Hematopoietic multipotent progenitor cell treated with erythropoietin and hydrocortisone succinate and interleukin-3 and kit ligand, for 8 days (in vitro differentiated cells): ENCODE data around the gene CFAP410.

Experiments
- DNase-seq: peaks from one replicate; pipeline ENCODE4 v3.0.0-alpha.2; 2015

Gene CFAP410

GRCh38 chr21:44338971-44339910 lies at the start of gene CFAP410:
CFAP410 (minus strand) TSS chr21:44339390; CDS start chr21:44339194, 196 bp downstream.
- peak; percentile 93 for DNase-seq

GRCh38 chr21:44384968-44385367 lies 45.8 kb upstream of the CFAP410 start:
- no peak for DNase-seq

GRCh38 chr21:44383216-44383615 lies 44.0 kb upstream of the CFAP410 start:
- no peak for DNase-seq

GRCh38 chr21:44382536-44382935 lies 43.3 kb upstream of the CFAP410 start:
- no peak for DNase-seq

GRCh38 chr21:44381874-44382273 lies 42.7 kb upstream of the CFAP410 start:
- DNase-seq: no peak

DNA sequence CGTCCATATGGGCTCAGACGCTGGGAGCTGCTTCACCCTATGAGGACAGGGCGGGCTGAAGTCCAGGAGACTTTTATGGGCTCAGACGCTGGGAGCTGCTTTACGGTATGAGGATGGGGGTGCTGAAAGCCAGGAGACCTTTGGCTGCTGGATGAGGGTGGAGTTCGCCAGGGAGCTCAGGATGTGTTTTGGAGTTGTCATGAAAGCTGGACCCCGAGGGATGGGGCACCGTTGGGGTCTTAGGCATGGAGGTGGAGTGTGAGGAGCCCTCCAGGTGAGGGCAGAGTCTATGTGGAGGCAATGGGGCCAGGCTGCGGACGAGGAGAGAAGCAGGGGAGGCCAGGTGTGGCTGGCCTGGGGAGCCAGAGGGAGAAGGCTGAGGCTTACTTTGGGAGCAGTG lies 41.7 kb upstream of the CFAP410 start:
- no peak for DNase-seq

- DNase-seq: no peak
Observed at GRCh38 chr21:44379991-44380865, 41.0 kb upstream of the CFAP410 start.

DNA sequence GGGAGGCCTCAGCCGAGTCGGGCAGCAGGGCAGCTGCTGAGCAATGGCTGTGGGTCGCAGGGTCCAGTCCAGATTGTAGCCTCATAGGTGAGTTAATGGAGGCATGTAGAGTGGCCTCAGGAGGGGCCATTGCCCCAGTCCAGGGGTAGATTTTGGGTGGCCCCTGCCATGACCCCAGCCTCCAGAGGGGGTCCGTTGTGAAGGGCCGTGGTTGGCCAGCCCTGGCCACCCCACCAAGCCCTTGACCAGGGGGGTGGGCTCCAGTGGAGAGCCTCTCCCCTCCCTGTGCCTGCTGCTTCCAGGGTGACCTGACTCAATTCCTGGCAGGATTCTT lies 40.3 kb upstream of the CFAP410 start:
- DNase-seq: no peak

DNA sequence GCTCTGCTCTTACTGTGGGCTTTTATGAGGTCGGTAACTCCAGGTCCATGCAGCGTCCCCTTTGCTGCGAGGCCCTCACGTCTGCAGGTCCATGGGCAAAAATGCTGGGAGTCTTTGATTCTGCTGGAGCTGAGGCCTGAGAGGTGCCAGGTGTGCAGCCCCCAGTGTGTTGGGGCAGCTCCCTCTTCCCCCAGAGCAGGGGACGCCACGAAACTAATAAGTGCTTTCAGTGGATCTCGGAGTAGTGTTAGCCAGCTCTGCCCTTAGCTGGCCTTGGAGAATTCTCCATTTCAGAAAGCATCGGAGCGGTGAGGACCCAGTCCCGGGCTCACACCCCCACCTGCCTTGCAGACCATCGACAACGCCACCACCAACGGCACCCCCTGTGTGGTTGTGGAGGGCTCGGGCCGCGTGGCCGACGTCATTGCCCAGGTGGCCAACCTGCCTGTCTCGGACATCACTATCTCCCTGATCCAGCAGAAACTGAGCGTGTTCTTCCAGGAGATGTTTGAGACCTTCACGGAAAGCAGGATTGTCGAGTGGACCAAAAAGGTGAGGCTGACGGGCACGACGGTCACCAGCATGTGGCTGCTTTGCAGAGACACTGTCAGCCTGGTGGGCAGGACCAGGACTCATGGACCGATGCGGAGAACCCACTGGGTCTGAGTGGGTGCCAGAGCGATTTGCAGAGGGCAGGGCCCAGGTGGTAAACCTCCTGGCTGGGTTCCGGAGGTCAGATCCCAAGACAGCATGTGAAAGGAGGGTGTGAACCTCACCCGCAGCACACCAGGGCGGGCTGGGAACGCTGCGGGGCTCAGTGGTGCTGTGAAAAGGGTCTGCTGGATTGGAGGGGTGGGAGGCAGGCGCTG lies 39.7 kb upstream of the CFAP410 start:
- no peak for DNase-seq

DNA sequence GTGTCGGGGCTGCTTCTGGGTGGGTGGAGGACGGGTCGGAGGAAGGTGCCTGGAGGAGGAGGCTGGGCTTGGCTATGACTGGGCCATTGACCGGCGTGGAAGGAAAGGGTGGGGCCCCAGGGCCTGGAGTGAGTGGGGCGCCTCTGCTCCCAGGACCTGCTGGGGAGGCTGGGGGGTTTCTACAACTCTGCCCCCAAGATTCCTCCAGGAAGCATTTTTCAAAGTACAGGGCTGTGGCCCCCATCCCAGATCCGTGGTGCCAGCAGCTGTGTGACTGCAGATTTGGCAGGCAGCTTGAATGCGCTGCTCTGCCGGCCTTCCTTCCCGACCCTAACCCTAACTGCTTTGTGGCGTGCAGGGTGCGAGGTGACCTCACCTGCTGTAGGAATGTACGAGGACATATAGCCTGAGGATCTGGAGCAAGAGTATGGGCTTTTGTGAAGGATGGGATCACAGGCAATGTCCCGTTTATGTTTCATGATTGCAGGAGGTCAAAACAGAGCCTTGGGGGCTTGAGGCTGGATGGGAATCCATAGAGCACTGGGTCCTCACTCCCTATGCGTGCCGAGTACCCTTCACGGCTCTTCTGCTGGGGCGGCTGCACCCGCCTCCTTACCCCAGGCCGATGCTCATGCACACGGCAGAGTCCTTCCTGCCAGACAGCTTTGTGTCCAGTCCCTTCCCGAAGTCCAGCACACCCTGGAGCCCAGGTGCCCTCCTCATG lies 38.9 kb upstream of the CFAP410 start:
- DNase-seq: no peak

DNA sequence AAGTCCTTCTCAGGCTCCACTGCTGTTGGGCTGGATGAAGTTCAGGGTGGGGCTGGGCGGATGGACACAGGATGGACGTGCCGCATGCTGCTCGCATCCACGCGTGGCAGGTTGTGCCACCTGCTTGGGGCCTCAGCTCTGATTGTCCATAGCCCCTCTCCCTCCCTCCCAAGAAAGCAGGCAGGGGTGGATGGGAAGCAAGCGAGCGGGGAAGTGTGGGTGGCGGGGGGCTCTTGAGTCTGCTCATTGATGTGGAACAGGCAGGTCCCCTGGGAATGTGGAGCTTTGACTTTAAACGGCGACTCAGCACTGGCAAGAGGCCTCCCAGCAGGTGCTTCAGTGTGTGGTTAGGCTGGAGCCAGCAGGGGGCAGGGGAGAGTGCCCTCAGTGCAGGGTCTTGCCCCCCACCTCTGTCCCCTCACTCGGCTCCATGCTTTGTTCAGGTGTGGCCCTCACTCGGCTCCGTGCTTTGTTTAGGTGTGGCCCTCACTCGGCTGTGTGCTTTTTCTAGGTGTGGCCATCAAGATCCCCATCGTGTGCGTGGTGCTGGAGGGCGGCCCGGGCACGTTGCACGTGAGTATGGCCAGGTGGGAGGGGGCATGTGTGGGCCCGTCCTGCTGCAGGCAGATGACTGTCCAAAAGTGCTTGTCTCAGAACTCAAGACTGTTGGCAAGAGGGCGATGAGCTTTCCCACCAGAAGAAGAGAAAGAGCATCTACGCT lies 38.2 kb upstream of the CFAP410 start:
- DNase-seq: no peak

- no peak for DNase-seq
Observed at GRCh38 chr21:44376606-44377005, 37.4 kb upstream of the CFAP410 start.

GRCh38 chr21:44375761-44376241 lies 36.6 kb upstream of the CFAP410 start:
- DNase-seq: no peak

GRCh38 chr21:44375281-44375651 lies 36.1 kb upstream of the CFAP410 start:
- DNase-seq: peak; percentile 19

GRCh38 chr21:44374601-44375280 lies 35.6 kb upstream of the CFAP410 start:
- DNase-seq: no peak

DNA sequence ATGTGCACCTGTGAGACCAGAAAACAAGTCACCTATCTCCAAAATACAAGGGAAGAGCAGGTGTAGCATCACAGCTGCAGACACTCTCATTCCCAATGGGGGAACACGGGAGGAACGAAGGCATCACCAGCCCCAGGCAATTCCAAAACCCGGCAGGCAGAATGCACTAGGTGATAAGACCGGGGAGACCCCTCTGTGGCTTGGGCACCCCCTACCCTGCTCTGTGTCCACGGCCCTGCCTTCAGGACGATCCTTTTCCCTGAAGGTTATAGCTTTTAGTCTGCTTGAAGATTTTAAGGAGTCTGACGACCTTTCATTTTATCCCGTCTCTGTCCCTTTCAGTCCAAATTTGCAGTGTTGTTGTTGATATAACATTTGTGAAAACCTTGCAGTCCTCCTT lies 33.4 kb upstream of the CFAP410 start:
- no peak for DNase-seq

GRCh38 chr21:44371596-44371995 lies 32.4 kb upstream of the CFAP410 start:
- DNase-seq: no peak

- no peak for DNase-seq
Observed at GRCh38 chr21:44370786-44371410, 31.7 kb upstream of the CFAP410 start.

DNA sequence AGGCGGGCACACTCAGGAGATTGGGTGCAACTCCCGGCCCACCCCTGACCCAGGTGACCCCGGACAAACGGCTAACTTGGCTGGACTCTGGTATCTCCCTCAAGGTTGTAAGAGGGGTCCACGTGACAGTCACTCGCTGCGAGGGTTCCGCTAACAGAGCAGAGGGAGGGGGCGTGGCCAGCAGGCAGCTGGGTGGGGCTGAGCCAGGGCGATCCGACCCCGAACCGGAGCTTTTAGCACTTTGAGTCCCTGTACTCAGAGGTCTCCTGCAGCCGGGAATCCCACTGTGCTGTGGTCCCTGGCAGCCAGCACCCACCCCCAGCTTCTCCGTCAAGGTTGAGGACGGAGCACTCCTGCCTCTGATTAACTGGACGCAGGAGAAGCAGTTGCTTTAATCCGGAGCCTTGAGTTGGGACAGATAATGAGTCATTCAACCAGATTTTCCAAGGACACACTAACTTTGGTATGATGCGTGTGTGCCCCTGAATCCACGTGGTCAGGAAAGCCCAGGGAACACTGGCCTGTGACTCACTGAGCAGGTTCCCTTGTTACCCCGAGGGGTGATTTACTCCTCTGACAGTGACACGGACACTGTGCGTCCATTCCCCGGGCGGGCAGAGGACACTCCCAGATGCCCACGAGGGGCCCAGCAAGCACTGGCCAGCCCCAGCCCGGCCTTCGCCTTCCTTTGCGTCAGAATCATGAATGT lies 31.0 kb upstream of the CFAP410 start:
- DNase-seq: no peak
